HK-2 (cell line): ENCODE data around the gene DYNLT2B.
"Not testable (repeated sequence)": the region's sequence is repeated elsewhere in the genome, so short reads cannot be mapped to it uniquely, and the experiment has no call there.

Source experiments
- DNase-seq: peaks from one replicate; pipeline ENCODE4 v3.0.0-alpha.2; 2018; ENCODE audit not compliant: unreplicated experiment

Gene DYNLT2B

DNA sequence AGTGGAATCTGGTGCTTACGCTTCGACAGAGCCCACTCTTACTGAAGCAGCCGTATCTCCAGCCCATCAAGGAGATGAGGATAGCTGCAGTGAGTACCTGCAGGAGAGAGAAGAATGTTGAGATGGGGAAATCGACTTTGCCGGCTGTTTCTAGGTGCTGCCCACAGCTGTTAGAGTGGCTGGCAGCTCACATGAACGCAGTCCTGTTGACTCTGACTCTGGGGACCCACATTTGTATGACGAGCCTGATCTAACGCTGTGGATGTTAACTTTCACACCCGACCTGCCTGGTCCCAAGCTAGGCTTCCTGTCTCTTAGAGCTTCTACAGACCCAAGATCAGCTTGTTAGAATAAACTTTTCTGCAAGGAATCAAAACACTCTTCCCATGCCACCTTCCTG, 8.9 kb upstream of the DYNLT2B start:
- DNase-seq: no peak

DNA sequence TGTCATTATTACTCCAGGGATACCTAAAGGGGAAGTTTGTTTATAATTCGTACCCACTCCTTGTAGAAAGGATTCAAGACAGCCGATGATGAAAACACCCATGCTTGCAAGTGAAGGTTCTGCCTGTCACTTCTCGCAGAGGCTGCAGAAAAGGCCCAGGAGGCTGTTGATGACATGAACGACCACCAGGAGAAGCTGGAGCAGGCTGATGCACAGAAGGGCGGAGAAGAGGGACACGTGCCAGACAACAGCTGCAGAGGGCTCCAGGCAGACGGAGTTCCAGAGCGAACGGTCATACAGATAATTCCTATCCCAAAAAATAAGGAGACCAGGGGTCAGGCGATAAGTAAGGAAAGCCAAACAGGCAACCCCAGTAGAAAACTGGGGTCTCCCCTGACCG, 5.7 kb upstream of the DYNLT2B start:
- no peak for DNase-seq

- no peak for DNase-seq
Observed at GRCh38 chr3:196323016-196323415, 5.0 kb upstream of the DYNLT2B start.

GRCh38 chr3:196321162-196321561, 3.1 kb upstream of the DYNLT2B start:
- DNase-seq: no peak

- DNase-seq: peak; percentile 17
Observed at GRCh38 chr3:196320137-196320536, 2.1 kb upstream of the DYNLT2B start.

- not testable (repeated sequence) for DNase-seq
Observed at GRCh38 chr3:196316799-196317686, 997 bp downstream of the DYNLT2B start.

- DNase-seq: no peak
Observed at GRCh38 chr3:196315821-196316220, 2.2 kb downstream of the DYNLT2B start.

DNA sequence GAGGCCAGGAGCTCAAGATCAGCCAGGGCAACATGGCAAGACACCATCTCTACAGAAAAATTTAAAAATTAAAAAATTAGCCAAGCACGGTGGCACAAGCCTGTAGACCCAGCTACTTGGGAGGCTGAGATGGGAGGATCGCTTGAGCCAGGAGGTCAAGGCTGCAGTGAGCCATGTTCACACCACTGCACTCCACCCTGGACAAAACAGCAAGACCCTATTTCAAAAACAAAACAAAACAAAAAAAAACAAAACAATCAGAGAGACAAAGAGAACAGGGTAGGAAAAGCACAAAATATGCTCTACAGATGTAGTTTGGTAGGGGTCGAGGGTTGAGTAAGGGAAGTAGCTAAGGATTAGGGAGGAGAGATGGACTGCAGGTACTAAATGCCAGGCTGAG, 3.4 kb downstream of the DYNLT2B start:
- no peak for DNase-seq

DNA sequence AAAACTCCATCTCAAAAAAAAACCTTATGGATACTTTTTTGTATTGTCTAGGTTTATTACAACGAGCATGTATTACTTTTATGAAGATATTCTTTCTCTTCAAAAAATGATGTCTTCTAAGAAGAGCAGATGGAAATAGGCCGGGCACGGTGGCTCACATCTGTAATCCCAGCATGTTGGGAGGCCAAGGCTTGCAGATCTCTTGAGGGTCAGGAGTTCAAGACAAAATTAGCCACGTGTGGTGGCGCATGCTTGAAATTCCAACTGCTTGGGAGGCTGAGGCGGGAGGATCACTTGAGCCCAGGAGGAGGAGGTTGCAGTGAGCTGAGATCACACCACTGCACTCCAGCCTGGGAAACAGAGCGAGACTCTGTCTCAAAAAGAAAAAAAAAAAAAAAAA, 4.0 kb downstream of the DYNLT2B start:
- DNase-seq: not testable (repeated sequence)

DNA sequence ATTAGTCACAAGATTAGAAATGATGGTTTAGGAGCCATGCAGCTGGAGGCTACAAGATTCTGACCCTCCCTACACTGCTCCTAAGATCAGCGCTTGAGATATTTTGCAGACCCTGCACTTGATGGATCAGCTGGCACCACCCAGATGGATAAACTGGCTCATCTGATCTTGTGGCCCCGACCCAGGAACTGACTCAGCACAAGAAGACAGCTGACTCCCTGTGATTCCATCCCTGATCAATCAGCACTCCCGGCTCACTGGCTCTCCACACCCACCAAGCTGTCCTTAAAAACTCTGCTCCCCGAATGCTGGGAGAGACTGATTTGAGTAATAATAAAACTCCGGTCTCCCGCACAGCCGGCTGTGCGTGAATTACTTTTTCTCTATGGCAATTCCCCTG, 15.1 kb downstream of the DYNLT2B start:
- DNase-seq: not testable (repeated sequence)

GRCh38 chr3:196302551-196302950, 15.5 kb downstream of the DYNLT2B start:
- DNase-seq: not testable (repeated sequence)

DNA sequence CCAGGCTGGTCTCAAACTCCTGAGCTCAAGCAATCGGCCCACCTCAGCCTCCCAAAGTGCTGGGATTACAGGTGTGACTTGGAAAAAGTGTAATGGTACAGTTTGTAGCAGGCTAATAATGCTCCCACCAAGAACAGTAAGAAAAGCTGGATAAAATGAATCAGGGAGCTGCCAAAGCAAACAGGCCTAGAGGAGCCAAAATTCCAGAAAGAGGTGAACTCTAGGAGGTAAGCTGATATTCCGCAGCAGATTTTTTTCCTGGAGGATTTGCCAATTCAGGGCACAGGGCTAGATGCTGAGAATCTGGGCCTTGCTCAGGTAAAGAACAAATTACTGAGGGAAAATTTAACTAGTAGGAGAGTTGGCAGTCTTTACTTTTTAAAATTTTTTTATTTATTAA, 19.5 kb downstream of the DYNLT2B start:
- no peak for DNase-seq

GRCh38 chr3:196292286-196292923, 25.6 kb downstream of the DYNLT2B start:
- no peak for DNase-seq

DNA sequence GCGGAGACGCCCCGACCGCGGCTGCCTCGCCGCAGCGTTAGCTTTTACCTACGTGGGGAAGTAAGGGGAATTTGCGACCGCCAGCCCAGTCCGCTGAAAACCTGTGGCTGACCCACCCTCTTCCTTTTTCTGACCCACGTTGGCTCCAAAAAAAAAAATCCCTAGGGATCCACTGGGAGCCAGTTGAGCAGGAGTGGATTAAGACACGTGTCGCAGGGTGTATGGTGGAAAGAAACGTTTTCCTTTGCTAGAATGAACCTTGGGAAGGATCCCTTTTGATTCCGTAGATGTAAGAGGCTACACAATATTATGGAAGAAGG, 29.9 kb downstream of the DYNLT2B start:
- no peak for DNase-seq

GRCh38 chr3:196287440-196288140, 30.4 kb downstream of the DYNLT2B start, which contains the start of gene PCYT1A:
PCYT1A (minus strand) TSS chr3:196287726; CDS start chr3:196270531, 17,195 bp downstream.
- peak; percentile 93 for DNase-seq

- no peak for DNase-seq
Observed at GRCh38 chr3:196287090-196287439, 31.0 kb downstream of the DYNLT2B start.

DNA sequence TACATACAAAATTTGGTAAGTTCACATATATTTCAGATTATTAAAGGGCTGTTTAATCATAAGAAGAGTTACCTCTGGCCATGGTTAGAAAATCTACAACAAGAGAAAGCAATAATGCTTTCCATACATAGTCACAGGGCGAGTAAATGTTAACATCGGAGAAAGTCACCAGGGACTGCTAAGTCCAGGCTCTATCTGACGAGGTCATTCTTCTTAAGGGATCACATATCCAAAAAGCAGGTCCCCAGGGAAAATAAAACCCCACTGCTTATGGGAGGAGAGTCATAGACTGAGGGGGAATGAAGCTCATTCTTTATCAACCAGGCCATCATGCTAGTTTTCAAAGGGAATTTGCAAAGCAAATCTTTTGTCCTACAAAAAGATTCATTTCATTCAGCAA, 33.6 kb downstream of the DYNLT2B start:
- DNase-seq: no peak

DNA sequence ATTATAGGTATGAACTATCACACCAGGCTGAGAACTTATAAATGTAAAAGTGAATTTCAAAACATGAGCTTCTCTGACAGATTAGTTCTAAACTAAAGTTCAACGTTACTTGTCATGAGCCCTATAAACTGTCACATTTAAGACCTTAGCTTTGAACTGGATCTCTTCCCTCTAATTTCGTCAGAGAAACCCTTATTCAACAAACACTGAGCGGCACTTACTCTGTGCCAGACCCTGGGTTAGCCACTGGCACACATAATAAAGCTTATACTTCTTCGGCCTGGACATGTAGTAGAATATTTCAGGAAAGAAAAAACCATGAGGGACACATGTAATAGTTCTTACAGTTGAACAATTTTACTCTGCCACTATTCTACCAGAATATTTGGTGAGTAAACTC, 36.1 kb downstream of the DYNLT2B start:
- no peak for DNase-seq

DNA sequence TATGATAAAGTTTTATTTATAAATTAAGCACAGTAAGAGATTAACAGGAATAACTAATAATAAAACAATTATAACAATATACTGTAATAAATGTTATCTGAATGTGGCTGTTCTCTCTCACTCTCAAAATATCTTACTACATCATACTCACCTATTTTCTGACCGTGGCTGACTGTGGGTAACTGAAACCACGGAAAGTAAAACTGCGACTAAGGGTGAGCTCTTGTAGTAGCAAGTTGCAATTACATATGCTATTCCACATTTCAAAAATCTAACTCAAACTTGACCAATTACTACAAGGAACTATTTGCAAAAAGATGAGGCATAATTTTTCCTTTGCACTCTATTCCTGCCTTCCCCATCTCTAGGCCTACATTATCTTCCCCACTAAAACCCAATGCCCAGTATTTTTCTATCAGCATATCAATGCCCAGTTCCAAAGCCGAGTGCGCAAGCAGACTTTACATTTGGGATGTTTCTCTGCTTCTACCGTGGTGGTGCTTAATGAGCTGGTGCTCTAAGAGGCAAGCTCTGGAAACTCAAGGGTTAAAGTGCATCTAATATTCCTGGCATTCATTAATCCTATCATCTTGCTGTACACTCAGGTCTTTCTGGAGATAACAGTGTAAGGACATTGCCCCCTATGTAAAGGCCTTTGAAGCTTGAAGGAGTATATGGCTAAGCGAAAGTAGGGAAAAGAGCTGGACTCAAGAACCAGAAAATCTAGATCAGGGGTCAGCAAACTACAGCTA, 37.2 kb downstream of the DYNLT2B start:
- no peak for DNase-seq

DNA sequence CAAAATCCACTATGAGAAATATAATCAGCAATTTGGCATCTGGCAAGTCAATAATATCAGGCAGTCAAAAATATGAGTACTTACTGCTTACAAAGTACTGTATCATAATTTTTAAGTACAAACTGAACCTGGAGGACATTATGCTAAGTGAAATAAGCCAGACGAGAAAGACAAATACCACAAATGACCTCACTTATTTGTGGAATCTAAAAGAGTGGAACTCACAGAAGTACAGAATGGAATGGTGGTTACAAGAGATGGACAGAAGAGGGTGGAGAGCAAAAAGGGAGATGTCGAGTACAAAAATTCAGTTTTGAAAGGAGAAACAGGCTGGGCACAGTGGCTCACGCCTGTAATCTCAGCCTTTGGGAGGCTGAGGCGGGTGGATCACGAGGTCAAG, 42.9 kb downstream of the DYNLT2B start:
- DNase-seq: no peak

DNA sequence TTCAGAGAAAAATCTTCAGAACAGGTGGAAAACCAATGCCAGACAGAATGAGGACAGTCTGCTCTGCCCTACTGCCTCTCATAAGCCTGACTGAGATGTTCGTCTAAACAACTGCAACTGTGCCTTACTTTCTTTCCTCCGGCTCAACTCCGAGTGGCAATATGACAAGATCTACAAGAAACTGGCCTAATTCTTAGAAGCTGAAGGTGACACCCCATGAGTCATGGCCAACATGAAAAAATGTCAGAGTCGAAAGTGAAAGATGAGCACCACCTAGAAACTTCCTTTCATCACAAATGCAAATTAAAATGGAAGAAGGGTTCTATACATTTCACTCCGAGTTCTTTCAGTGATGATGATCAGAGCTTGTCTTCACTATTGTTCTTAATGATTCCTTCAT, 43.5 kb downstream of the DYNLT2B start:
- no peak for DNase-seq

GRCh38 chr3:196273655-196274054, 44.4 kb downstream of the DYNLT2B start:
- DNase-seq: no peak
